ENCODE results near the gene CPLANE1. TPM values are rescaled to one million over a fixed set of nuclear protein-coding genes. Genes with fewer than 3 reads are reported as not detected.
"Not testable (repeated sequence)": the region's sequence is repeated elsewhere in the genome, so short reads cannot be mapped to it uniquely, and the experiment has no call there.

The CPLANE1 gene
- total and polyA plus RNA-seq, 12 donors, result 3.8 to 29.7 (median 12.7) TPM

DNA sequence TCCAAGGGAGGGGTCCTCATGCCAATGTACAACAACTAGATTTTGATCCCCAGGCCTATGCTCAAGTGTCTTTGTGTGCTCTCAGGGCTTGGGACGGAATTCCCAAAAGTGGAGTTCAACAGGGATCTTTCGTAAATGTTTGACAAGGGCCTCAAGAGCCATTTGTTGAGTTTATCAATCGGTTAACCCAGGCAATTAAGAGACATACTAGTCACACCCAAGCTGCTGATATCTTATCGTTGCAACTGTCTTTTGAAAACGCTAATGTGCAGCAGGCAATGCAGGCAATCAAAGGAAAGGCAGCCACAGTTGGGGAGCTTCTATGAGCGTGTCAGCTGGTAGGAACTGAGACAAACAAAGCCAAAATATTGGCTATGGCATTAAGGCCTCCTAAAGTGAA is 161.2 kb downstream of the CPLANE1 start:
- Histone ChIP-seq H3K9me3 (replicated peaks in 1 of 3) (no peaks in the 10 kb centered on the region), H3K27me3 (no peaks in the 10 kb centered on the region), H3K4me1 (replicated peaks in 1 of 2) (no peaks in the 10 kb centered on the region), H3K36me3 (replicated peaks in 1 of 2) (no peaks in the 10 kb centered on the region), H3K27ac (no peak overlapping the region), H3K4me3 (no peak overlapping the region)
- TF ChIP-seq POLR2A (IDR thresholded peaks at IDR 0.05), result no peak
- TF ChIP-seq, protein P1, sequence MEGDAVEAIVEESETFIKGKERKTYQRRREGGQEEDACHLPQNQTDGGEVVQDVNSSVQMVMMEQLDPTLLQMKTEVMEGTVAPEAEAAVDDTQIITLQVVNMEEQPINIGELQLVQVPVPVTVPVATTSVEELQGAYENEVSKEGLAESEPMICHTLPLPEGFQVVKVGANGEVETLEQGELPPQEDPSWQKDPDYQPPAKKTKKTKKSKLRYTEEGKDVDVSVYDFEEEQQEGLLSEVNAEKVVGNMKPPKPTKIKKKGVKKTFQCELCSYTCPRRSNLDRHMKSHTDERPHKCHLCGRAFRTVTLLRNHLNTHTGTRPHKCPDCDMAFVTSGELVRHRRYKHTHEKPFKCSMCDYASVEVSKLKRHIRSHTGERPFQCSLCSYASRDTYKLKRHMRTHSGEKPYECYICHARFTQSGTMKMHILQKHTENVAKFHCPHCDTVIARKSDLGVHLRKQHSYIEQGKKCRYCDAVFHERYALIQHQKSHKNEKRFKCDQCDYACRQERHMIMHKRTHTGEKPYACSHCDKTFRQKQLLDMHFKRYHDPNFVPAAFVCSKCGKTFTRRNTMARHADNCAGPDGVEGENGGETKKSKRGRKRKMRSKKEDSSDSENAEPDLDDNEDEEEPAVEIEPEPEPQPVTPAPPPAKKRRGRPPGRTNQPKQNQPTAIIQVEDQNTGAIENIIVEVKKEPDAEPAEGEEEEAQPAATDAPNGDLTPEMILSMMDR (IDR thresholded peaks at IDR 0.05), result no peak
- WGBS, 4 donors, result 88 to 96% (median 92%) methylated on average over 6 of the region's 6 CpGs
- intact Hi-C loops (cut with DNase I), result no loop called here
- no peak for DNase-seq

DNA sequence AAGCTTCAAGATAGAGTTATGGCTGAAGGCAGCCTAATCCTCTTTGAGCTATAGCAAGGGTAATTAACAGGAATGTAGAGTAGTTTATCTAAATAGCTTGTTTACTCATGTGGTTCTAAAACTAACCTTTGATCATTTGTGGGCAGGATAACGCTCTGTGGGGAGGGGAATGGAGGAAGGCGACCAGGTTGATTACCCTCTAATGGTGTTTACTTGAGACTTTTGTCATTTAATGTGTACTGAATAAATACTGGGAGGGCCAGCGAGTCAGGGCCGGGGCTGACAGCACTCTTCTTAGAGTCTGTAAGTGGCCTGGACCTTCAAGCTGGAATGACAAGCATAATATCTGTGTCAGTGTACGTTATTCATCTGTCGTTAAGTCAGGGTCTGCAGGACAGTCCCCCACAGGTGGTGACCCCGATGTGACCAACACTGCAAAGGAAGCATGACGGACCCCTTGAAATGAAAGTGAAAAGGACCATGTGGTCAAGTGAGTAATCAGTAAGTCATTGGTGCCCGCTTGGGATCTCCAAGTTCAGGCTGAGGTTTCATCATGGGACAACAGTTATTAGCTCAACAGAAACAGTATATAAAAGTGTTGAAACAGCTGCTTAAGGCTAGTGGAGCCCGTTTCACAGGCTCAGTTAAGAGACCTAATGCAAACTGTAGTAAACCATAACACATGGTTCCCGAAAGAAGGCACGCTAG is 162.6 kb downstream of the CPLANE1 start:
- Histone ChIP-seq H3K4me3 (no peak overlapping the region), H3K36me3 (replicated peaks in 1 of 2) (no peaks in the 10 kb centered on the region), H3K9me3 (replicated peaks in 1 of 3) (no peaks in the 10 kb centered on the region), H3K4me1 (replicated peaks in 1 of 2) (no peaks in the 10 kb centered on the region), H3K27me3 (no peaks in the 10 kb centered on the region), H3K27ac (no peak overlapping the region)
- TF ChIP-seq, protein P1 (IDR thresholded peaks at IDR 0.05), result no peak
- no peak for TF ChIP-seq POLR2A (IDR thresholded peaks at IDR 0.05)
- 81 to 86% (median 82%) methylated on average over 12 of the region's 12 CpGs for WGBS, 4 donors
- intact Hi-C loops (cut with DNase I), result no loop called here
- DNase-seq, result no peak

DNA sequence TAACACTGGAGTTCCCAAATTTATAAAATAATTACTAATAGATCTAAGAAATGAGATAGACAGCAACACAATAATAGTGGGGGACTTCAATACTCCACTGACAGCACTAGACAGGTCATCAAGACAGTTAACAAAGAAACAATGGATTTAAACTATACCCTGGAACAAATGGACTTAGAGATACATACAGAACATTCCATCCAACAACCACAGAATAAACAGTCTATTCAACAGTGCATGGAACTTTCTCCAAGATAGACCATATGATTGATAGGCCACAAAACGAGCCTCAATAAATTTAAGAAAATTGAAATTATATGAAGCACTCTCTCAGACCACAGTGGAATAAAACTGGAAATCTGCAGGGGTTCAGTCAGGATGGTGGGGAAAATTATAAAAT is 163.2 kb downstream of the CPLANE1 start:
- H3K27me3 ChIP-seq; DNase-seq; H3K36me3 ChIP-seq (replicated peaks in 1 of 2); H3K4me3 ChIP-seq; H3K27ac ChIP-seq; H3K9me3 ChIP-seq (replicated peaks in 1 of 3); intact Hi-C loops (cut with DNase I); H3K4me1 ChIP-seq (replicated peaks in 1 of 2): not testable (repeated sequence)
- 74 to 92% (median 85%) methylated on average over 1 of the region's 1 CpG for WGBS, 4 donors

DNA sequence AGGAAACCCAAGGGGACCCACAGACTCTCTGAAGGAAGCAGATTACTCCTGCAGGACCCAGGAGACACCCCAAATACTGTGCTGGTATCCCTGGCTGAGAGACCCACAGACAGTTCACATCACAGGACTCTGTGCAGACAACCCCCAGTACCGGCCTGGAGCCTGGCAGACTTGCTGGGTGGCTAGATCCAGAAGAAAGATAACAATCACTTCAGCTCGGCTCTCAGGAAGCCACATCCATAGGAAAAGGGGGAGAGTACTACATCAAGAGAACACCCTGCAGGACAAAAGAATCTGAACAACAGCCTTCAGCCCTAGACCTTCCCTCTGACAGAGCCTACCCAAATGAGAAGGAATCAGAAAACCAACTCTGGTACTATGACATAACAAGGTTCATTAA is 166.2 kb downstream of the CPLANE1 start:
- DNase-seq; H3K4me1 ChIP-seq (replicated peaks in 1 of 2); intact Hi-C loops (cut with DNase I); H3K4me3 ChIP-seq; H3K9me3 ChIP-seq (replicated peaks in 1 of 3); H3K27me3 ChIP-seq; H3K27ac ChIP-seq; H3K36me3 ChIP-seq (replicated peaks in 1 of 2): not testable (repeated sequence)
- 64 to 90% (median 83%) methylated on average over 2 of the region's 2 CpGs for WGBS, 4 donors

DNA sequence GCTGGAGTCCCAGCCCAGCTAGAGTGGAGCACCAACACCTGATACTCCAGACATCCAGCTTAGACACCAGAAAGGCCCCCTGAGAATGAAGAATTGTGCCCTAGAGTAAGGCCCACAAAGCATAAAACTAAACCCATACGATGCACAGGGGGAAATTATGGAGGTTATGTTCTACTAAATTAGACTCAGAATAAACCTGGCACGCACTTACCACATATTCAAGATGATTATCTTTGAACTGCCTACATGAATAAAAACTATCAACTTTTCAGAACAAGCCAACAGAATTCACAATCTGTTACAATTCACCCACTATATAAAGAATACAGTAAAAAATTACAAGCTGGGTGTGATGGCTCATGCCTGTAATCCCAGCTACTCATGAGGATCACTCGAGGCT is 168.5 kb downstream of the CPLANE1 start:
- Histone ChIP-seq H3K36me3 (replicated peaks in 1 of 2) (no peaks in the 10 kb centered on the region), H3K27me3 (no peaks in the 10 kb centered on the region), H3K4me1 (replicated peaks in 1 of 2) (no peaks in the 10 kb centered on the region), H3K9me3 (replicated peaks in 1 of 3) (no peaks in the 10 kb centered on the region), H3K27ac (no peak overlapping the region), H3K4me3 (no peak overlapping the region)
- DNase-seq, result no peak
- 90 to 97% (median 96%) methylated on average over 3 of the region's 3 CpGs for WGBS, 4 donors
- intact Hi-C loops (cut with DNase I), result no loop called here
- TF ChIP-seq, protein P1 (IDR thresholded peaks at IDR 0.05), result no peak
- no peak for TF ChIP-seq POLR2A (IDR thresholded peaks at IDR 0.05)

Measured in adrenal gland (tissue), 12 donors.